Neural cell (in vitro differentiated cells): ENCODE results near the gene BNIP5. TPM values are rescaled to one million over a fixed set of nuclear protein-coding genes. Genes with fewer than 3 reads are reported as not detected.

Experiments used
- H2AFZ ChIP-seq: fragments of 200-600, 300-800 bp; sonication (generic), shearing (Covaris generic); 2 replicates; pipeline ENCODE4 v1.6.0; 2014; ENCODE audit warnings: low read depth, mild to moderate bottlenecking, antibody characterized with exemption, low read length, moderate library complexity
- H3F3A ChIP-seq: fragments of 200-600 bp; shearing (Covaris generic); 2 replicates; pipeline ENCODE4 v1.6.1; 2016; ENCODE audit warnings: mild to moderate bottlenecking, moderate library complexity, mixed read lengths, antibody characterized with exemption, low read length; ENCODE audit not compliant: insufficient read depth, poor library complexity, severe bottlenecking
- H3K27ac ChIP-seq: fragments of 200-600, 300-800 bp; sonication (generic), shearing (Covaris generic); 2 replicates; pipeline ENCODE4 v1.5.1; 2014; ENCODE audit warnings: mild to moderate bottlenecking, low read length, moderate library complexity
- H3K27me3 ChIP-seq: fragments of 300-800, 200-600 bp; sonication (generic), shearing (Covaris generic); 2 replicates; pipeline ENCODE4 v1.6.0; 2014; ENCODE audit warnings: mild to moderate bottlenecking, low read depth, low read length, moderate library complexity; ENCODE audit not compliant: insufficient read depth
- H3K36me3 ChIP-seq: fragments of 300-800, 200-600 bp; sonication (generic), shearing (Covaris generic); 2 replicates; pipeline ENCODE4 v1.5.1; 2014; ENCODE audit warnings: mild to moderate bottlenecking, antibody characterized with exemption, low read length, moderate library complexity; ENCODE audit not compliant: insufficient read depth
- H3K4me2 ChIP-seq: fragments of 300-800, 200-600 bp; sonication (generic), shearing (Covaris generic); 2 replicates; pipeline ENCODE4 v1.6.0; 2014; ENCODE audit warnings: mild to moderate bottlenecking, low read length
- H3K4me3 ChIP-seq: fragments of 300-800, 200-600 bp; sonication (generic), shearing (Covaris generic); 2 replicates; pipeline ENCODE4 v1.5.1; 2014; ENCODE audit warnings: mild to moderate bottlenecking, low read length, moderate library complexity
- H3K79me2 ChIP-seq: fragments of 200-600 bp; shearing (Covaris generic); replicated peaks from 2 replicates; pipeline ENCODE4 v1.6.0; 2014; ENCODE audit warnings: mild to moderate bottlenecking, low read length, moderate library complexity; ENCODE audit not compliant: insufficient read depth
- H3K9ac ChIP-seq: fragments of 300-800, 200-600 bp; sonication (generic), shearing (Covaris generic); 2 replicates; pipeline ENCODE4 v1.6.1; 2016; ENCODE audit warnings: mild to moderate bottlenecking, low read length, mixed read lengths
- H3K9me2 ChIP-seq: fragments of 200-600 bp; shearing (Covaris generic); 2 replicates; pipeline ENCODE4 v1.6.1; 2016; ENCODE audit warnings: mild to moderate bottlenecking, low read length, mixed read lengths; ENCODE audit not compliant: insufficient read depth
- H3K9me3 ChIP-seq: fragments of 200-600, 300-800 bp; sonication (generic), shearing (Covaris generic); 2 replicates; pipeline ENCODE4 v1.6.1; 2016; ENCODE audit warnings: mild to moderate bottlenecking, mixed run types, low read length, moderate library complexity, mixed read lengths
- H4K20me1 ChIP-seq: fragments of 200-600 bp; shearing (Covaris generic); 2 replicates; pipeline ENCODE4 v1.6.1; 2016; ENCODE audit warnings: mild to moderate bottlenecking, mixed run types; ENCODE audit not compliant: insufficient read depth
- EP300 ChIP-seq: fragments of 450-650 bp; conservative IDR thresholded peaks from 2 replicates; pipeline ENCODE4 v1.6.1; 2014; ENCODE audit warnings: antibody characterized with exemption, mild to moderate bottlenecking, moderate library complexity; ENCODE audit not compliant: poor library complexity, severe bottlenecking
- EZH2 ChIP-seq: fragments of 200-600, 300-800 bp; shearing (Covaris generic), sonication (generic); IDR thresholded peaks from 2 replicates; pipeline ENCODE4 v1.6.1; 2014; ENCODE audit warnings: antibody characterized with exemption, low read length, borderline replicate concordance, mild to moderate bottlenecking; ENCODE audit not compliant: insufficient read depth, poor library complexity, severe bottlenecking
- MXI1 ChIP-seq: fragments of 450-650 bp; conservative IDR thresholded peaks from 2 replicates; pipeline ENCODE4 v1.6.1; 2014; ENCODE audit warnings: antibody characterized with exemption, mild to moderate bottlenecking; ENCODE audit not compliant: poor library complexity, severe bottlenecking
- POLR2AphosphoS5 ChIP-seq: IDR thresholded peaks from 2 replicates; pipeline ENCODE4 v1.6.1; 2012
- RAD21 ChIP-seq: fragments of 450-650 bp; conservative IDR thresholded peaks from 2 replicates; pipeline ENCODE4 v1.6.1; 2014; ENCODE audit warnings: antibody characterized with exemption, mild to moderate bottlenecking, moderate library complexity
- SMC3 ChIP-seq: fragments of 450-650 bp; conservative IDR thresholded peaks from 2 replicates; pipeline ENCODE4 v1.6.1; 2014; ENCODE audit warnings: antibody characterized with exemption, mild to moderate bottlenecking, moderate library complexity; ENCODE audit not compliant: poor library complexity
- TAF1 ChIP-seq: IDR thresholded peaks from 2 replicates; pipeline ENCODE4 v1.6.1; 2012; ENCODE audit warnings: low read depth
- polyA plus RNA-seq: library from polyadenylated mRNA; depleted of rRNA; stranded (reverse); fragments of >200 nt; gene quantifications from 2 replicates; pipeline ENCODE4 v1.2.3, GENCODE V29; 2014
- TF ChIP-seq, protein P1 (sequence below): IDR thresholded peaks from 2 replicates; pipeline ENCODE4 v1.6.1; 2012; ENCODE audit warnings: borderline replicate concordance
- TF ChIP-seq, protein P2 (sequence below): fragments of 450-650 bp; IDR thresholded peaks from 2 replicates; pipeline ENCODE4 v1.5.1; 2014; ENCODE audit warnings: antibody characterized with exemption, mild to moderate bottlenecking, moderate library complexity; ENCODE audit not compliant: poor library complexity, severe bottlenecking

BNIP5 gene
- polyA plus RNA-seq, 1 donor from 2014 or later, result not detected

DNA sequence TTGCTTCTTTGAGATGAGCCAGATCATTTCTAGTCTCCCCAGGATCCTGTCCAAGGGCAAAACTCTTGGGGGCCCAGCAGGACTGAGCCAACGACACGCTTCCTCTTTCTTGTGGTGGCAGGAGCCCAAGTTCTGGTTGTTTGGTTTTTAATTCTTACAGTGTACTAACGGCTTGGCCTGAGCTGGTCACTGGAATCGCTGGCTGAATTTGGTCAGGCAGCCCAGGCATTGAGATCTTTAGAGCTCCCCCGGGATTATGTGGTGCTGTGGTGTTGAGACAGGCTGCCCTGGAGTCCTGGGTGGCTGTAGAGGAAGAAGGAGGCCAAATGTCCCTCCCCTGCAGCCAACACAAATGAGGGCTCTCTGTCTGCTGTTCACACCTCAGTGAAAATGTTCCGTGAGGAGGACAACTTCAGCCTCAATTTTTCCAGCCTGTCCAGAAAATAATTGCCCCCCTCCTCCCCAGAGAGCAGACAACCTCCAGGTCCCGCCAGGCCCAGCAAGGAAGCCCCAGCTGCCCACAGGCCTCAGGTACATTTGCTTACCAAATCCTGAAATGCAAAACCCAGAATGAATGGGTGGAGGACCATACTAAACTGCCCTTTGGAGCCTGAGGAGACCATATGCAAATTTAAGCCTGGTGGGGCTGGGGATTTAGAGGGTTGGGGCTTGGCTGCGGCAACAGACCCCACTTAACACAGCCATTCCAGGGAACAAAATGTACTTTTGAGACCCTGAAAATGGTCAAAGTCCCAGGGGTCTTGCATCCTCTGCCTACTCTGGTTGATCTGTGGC lies 23.6 kb downstream of the BNIP5 start:
- H3K9ac ChIP-seq, result no peak overlapping the region
- no peaks in the 10 kb centered on the region for H3K36me3 ChIP-seq
- H3K9me3 ChIP-seq, result no peaks in the 10 kb centered on the region
- no peak for TF ChIP-seq EP300
- no peak for TF ChIP-seq SMC3
- TF ChIP-seq, protein P1, sequence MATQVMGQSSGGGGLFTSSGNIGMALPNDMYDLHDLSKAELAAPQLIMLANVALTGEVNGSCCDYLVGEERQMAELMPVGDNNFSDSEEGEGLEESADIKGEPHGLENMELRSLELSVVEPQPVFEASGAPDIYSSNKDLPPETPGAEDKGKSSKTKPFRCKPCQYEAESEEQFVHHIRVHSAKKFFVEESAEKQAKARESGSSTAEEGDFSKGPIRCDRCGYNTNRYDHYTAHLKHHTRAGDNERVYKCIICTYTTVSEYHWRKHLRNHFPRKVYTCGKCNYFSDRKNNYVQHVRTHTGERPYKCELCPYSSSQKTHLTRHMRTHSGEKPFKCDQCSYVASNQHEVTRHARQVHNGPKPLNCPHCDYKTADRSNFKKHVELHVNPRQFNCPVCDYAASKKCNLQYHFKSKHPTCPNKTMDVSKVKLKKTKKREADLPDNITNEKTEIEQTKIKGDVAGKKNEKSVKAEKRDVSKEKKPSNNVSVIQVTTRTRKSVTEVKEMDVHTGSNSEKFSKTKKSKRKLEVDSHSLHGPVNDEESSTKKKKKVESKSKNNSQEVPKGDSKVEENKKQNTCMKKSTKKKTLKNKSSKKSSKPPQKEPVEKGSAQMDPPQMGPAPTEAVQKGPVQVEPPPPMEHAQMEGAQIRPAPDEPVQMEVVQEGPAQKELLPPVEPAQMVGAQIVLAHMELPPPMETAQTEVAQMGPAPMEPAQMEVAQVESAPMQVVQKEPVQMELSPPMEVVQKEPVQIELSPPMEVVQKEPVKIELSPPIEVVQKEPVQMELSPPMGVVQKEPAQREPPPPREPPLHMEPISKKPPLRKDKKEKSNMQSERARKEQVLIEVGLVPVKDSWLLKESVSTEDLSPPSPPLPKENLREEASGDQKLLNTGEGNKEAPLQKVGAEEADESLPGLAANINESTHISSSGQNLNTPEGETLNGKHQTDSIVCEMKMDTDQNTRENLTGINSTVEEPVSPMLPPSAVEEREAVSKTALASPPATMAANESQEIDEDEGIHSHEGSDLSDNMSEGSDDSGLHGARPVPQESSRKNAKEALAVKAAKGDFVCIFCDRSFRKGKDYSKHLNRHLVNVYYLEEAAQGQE, result no peak
- no peak for TF ChIP-seq RAD21
- TF ChIP-seq EZH2, result no peak
- no peak for TF ChIP-seq TAF1
- TF ChIP-seq, protein P2, sequence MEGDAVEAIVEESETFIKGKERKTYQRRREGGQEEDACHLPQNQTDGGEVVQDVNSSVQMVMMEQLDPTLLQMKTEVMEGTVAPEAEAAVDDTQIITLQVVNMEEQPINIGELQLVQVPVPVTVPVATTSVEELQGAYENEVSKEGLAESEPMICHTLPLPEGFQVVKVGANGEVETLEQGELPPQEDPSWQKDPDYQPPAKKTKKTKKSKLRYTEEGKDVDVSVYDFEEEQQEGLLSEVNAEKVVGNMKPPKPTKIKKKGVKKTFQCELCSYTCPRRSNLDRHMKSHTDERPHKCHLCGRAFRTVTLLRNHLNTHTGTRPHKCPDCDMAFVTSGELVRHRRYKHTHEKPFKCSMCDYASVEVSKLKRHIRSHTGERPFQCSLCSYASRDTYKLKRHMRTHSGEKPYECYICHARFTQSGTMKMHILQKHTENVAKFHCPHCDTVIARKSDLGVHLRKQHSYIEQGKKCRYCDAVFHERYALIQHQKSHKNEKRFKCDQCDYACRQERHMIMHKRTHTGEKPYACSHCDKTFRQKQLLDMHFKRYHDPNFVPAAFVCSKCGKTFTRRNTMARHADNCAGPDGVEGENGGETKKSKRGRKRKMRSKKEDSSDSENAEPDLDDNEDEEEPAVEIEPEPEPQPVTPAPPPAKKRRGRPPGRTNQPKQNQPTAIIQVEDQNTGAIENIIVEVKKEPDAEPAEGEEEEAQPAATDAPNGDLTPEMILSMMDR, result no peak
- TF ChIP-seq POLR2AphosphoS5, result no peak
- no peak for TF ChIP-seq MXI1
- no peak overlapping the region for H3K4me3 ChIP-seq
- no peak overlapping the region for H3K27ac ChIP-seq
- H4K20me1 ChIP-seq, result no peaks in the 10 kb centered on the region
- no peaks in the 10 kb centered on the region for H3K27me3 ChIP-seq
- H3K9me2 ChIP-seq, result no peaks in the 10 kb centered on the region
- H3K4me2 ChIP-seq, result no peak overlapping the region
- H3F3A ChIP-seq, result no peaks in the 10 kb centered on the region
- H3K79me2 ChIP-seq, result no peaks in the 10 kb centered on the region
- no peak overlapping the region for H2AFZ ChIP-seq

DNA sequence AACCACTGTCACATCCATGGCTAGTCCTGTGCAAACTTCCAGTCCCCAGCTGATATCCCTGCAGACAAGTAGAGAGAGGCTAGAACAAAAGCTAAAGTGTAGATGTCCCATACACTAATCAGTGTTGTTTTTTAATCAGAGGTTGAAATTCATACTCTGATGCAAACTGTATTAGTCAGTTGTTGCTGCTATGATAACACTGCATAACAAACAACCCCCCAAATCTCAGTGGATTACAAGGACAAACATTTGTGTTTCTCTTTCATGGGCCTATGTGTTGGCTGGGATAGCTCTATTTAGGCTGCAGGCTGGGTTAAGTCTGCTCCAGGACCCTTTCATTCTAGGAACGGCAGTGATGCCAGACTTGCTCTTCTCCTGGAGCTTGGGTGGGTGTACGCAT lies 26.8 kb downstream of the BNIP5 start:
- Histone ChIP-seq H3F3A (no peaks in the 10 kb centered on the region), H3K4me2 (no peak overlapping the region), H3K9me2 (no peaks in the 10 kb centered on the region), H3K79me2 (no peaks in the 10 kb centered on the region), H3K9me3 (no peaks in the 10 kb centered on the region), H3K4me3 (no peak overlapping the region), H4K20me1 (no peaks in the 10 kb centered on the region), H3K9ac (no peak overlapping the region), H3K27ac (no peak overlapping the region), H3K27me3 (no peaks in the 10 kb centered on the region), H2AFZ (no peak overlapping the region), H3K36me3 (no peaks in the 10 kb centered on the region)
- TF ChIP-seq EP300 (no peak), TAF1 (no peak), EZH2 (no peak), RAD21 (no peak), SMC3 (no peak), MXI1 (no peak), POLR2AphosphoS5 (no peak)
- TF ChIP-seq, protein P1, result no peak
- TF ChIP-seq, protein P2, result no peak
